Endothelial cell of umbilical vein (primary cell): ENCODE results near the gene EXOC6B.

ENCODE experiments used
- CTCF ChIP-seq, 2 donors: IDR thresholded peaks; 1 replicate in 1 of 2; 2 replicates in 1 of 2; pipeline ENCODE4 v1.5.1; 2011; ENCODE audit warnings: low read length in 2 of 2, mild to moderate bottlenecking in 2 of 2, moderate library complexity in 2 of 2, control low read depth in 1 of 2, inconsistent platforms in 1 of 2, low read depth in 1 of 2; ENCODE audit not compliant: insufficient read depth in 1 of 2; ENCODE audit errors: extremely low read depth in 1 of 2
- EZH2 ChIP-seq: IDR thresholded peaks from 2 replicates; pipeline ENCODE4 v1.6.1; 2012; ENCODE audit warnings: borderline replicate concordance, low read depth, mild to moderate bottlenecking, moderate library complexity, low read length, inconsistent platforms; ENCODE audit not compliant: severe bottlenecking
- FOS ChIP-seq: IDR thresholded peaks from 2 replicates; pipeline ENCODE4 v1.6.1; 2011; ENCODE audit warnings: mild to moderate bottlenecking, low read length, moderate library complexity, borderline replicate concordance; ENCODE audit not compliant: insufficient read depth
- GATA2 ChIP-seq: IDR thresholded peaks from 2 replicates; pipeline ENCODE4 v1.7.0; 2011; ENCODE audit warnings: low read depth, mild to moderate bottlenecking, moderate library complexity, mixed read lengths, low read length; ENCODE audit not compliant: insufficient read length, insufficient read depth
- MYC ChIP-seq: IDR thresholded peaks from one replicate; pipeline ENCODE4 v1.6.1; 2011; ENCODE audit warnings: mild to moderate bottlenecking, low read depth, low read length
- POLR2A ChIP-seq: IDR thresholded peaks from 2 replicates; pipeline ENCODE4 v1.6.1; 2012; ENCODE audit warnings: low read depth, mild to moderate bottlenecking, control low read depth, low read length
- POLR2AphosphoS5 ChIP-seq: IDR thresholded peaks from 2 replicates; pipeline ENCODE4 v1.6.1; 2012; ENCODE audit warnings: low read depth, mild to moderate bottlenecking, control low read depth, low read length, moderate library complexity; ENCODE audit not compliant: insufficient read depth

GRCh38 chr2:72211777-72212485 lies 613.9 kb downstream of the EXOC6B start:
- TF ChIP-seq POLR2A (no peak), POLR2AphosphoS5 (no peak), CTCF (IDR thresholded peaks at IDR 0.05; ENCODE audit: extremely low read depth in 1 of 2, insufficient read depth in 1 of 2, low read depth in 1 of 2, low read length in 2 of 2) (no peak), FOS (no peak), MYC (no peak), EZH2 (no peak), GATA2 (no peak)
